HG02981 (cell line): ENCODE measurements around the gene TMEM87A.

Source experiments
- ATAC-seq: cut with Tn5 transposase; IDR thresholded peaks from one replicate; pipeline ENCODE4 v1.9.1; 2021; ENCODE audit warnings: mild to moderate bottlenecking, moderate library complexity; ENCODE audit not compliant: unreplicated experiment

Gene TMEM87A

DNA sequence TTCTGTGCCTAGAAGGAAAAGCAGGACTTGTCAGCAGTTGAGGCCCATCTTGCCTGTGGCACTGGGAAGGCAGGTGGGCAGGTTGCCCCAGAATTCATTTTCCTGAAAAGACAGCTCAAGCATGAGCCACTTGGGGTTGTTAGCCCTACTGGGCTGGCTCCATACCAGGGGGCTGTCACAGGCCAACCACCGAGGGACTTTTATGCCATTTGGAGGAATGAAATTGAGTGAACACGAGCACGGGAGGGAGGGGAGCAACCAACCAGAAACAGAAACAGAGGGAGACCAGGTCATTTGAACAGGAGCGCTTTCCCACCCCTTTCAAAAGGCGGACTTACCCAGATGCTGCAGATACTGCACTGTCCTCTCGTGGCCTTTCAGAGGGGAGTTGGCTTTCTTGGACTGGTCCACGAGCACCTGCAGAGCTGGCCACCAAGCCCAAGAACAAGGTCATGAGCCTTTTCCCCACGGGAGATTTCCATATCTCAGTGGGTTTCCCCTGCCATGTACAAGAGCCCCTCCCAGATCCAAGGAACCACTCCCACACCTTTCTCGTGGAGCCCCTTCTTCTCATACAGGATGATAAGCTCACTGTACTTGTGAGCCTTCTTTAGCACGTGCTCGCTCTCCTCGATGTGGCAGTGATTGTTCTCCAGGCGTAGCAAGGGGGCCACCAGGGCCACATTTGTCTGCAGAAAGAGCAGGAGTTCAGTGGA lies 106.8 kb downstream of the TMEM87A start:
- no peak for ATAC-seq

DNA sequence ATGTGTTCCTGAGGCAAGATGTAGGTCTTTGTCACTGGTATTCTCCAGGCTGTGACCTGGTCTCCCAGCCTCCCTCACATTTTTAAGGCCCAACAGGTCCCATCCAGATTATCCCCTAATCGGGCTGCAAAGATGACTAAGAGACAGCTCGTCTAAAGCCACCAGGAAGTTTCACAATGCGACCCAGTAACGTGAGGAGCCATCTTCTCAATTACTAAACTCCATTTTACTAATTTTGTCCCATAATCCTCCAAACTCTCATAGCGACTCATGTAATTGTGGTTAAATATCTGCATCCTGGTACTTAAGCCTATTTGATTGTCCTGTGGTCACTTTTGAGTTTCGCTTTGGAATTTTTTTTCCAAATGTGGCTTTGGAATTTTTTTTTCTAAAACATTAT lies 108.1 kb downstream of the TMEM87A start:
- ATAC-seq, result no peak

DNA sequence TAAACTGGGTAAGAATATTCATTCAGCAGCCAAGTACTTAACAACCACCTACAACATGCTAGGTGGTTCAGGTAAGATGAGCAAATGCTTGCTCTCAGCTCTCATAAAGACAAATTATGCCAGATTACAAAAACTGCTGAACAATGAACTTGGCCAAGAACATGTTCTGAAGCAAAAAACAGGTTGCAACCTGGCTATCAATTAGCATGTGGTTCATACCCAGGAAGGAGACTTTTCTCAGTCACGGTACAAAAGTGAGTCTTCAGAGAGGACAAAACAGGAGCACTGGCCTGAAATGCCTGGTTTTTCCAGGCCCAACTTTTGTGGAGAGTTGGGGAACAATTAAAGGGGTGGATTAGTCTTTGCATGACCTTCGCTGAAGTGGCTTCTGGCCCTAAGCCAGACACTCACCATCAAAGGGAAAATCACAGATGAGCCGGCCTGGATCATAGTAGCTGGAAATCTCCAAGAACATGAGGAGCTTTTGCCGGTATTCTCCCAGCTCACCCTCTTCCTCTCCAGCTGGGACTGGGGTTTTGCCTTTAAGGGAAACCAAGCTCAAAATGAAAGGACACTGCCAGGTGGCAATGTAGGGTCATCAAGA lies 109.2 kb downstream of the TMEM87A start:
- ATAC-seq, result no peak

DNA sequence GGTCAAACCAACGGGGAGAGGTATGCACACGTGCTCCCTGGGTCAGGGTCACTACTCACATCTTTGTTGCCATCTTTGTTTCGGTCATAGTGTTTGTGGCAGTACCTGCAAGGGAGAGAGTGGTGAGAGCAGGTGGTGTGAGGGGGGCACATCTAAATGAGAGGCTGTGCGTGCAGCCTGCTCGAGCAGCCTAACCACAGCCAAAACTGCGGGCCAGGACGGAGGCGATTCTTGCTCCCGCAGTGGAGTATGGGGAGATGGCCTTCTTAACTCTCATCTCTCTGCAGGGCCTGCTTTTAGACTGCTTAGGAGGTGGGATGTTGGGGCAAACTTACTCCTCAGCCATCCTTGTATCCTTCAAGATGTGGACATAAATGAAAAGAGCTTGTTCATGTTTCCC lies 109.9 kb downstream of the TMEM87A start:
- no peak for ATAC-seq
